Testis (tissue), 3 donors: ENCODE measurements around the gene FSD1. TPM values are rescaled to one million over a fixed set of nuclear protein-coding genes. Genes with fewer than 3 reads are reported as not detected.

Source experiments
- DNase-seq: peaks from one replicate; pipeline ENCODE4 v3.0.0-alpha.2; 2019
- H3K27ac ChIP-seq, 2 donors: fragments of 200-600 bp; sonication (generic); one replicate each; pipeline ENCODE4 v1.5.1; 2019
- H3K27me3 ChIP-seq: fragments of 200-600 bp; sonication (generic); one replicate; pipeline ENCODE4 v1.5.1; 2019
- H3K36me3 ChIP-seq: fragments of 200-600 bp; sonication (generic); one replicate; pipeline ENCODE4 v1.5.1; 2017; ENCODE audit warnings: low read depth; ENCODE audit errors: missing control alignments
- H3K4me1 ChIP-seq: fragments of 200-600 bp; sonication (generic); one replicate; pipeline ENCODE4 v1.5.1; 2019
- H3K4me3 ChIP-seq, 2 donors: fragments of 200-600 bp; sonication (generic); one replicate each; pipeline ENCODE4 v1.5.1; 2017 to 2019
- H3K9me3 ChIP-seq: fragments of 200-600 bp; sonication (generic); one replicate; pipeline ENCODE4 v1.5.1; 2017
- POLR2A ChIP-seq: fragments of 450-650 bp; IDR thresholded peaks from one replicate; pipeline ENCODE4 v1.6.1; 2017; ENCODE audit warnings: antibody characterized with exemption, mild to moderate bottlenecking, moderate library complexity
- WGBS, 2 donors: methylation state at CpG; one replicate each; pipeline ENCODE4 v1.1.5; 2018; 5-methylcytosine and 5-hydroxymethylcytosine counted together
- intact Hi-C: fragments of 100-400 bp; cut with DNase I; formaldehyde crosslinking; loops from one replicate; pipeline ENCODE4 v1.15.1; 2023; ENCODE audit warnings: low total_unique reads
- polyA plus RNA-seq: library from polyadenylated mRNA; stranded (reverse); fragments of 350-450 nt; fragmentation: Illumina TruSeq; extraction: RNeasy Lipid Tissue Mini Kit (QIAGEN cat#74804); gene quantifications from one replicate; pipeline ENCODE4 v1.2.3, GENCODE V29; 2014; ENCODE audit warnings: low read depth, low replicate concordance; ENCODE audit not compliant: insufficient read depth
- total RNA-seq, 2 donors: library from RNA; depleted of rRNA; stranded (reverse); fragments of >200 nt; gene quantifications; one replicate each; pipeline ENCODE4 v1.2.3, GENCODE V29; 2016
- TF ChIP-seq, protein P1 (sequence below), 3 experiments: fragments of 450-650 bp in 2 of 3; fragments of 200-600 bp in 1 of 3; sonication (generic) in 1 of 3; IDR thresholded peaks; one replicate each; pipeline ENCODE4 v1.5.1; 2016 to 2019; ENCODE audit warnings: antibody characterized with exemption in 3 of 3, mild to moderate bottlenecking in 2 of 3, moderate library complexity in 1 of 3

FSD1 gene
- total and polyA plus RNA-seq, 3 donors from 2014 or later = 18.2 to 24.9 (median 24.1) TPM

GRCh38 chr19:4318460-4318859 is 14.1 kb downstream of the FSD1 start:
- no peak for DNase-seq
- Histone ChIP-seq H3K27me3 (no peaks in the 10 kb centered on the region), H3K27ac (no peak overlapping the region), H3K9me3 (no peaks in the 10 kb centered on the region), H3K4me3 (no peak overlapping the region), H3K36me3 (no peaks in the 10 kb centered on the region), H3K4me1 (peaks cover 4% of the 10 kb centered on the region)
- 94 to 95% methylated on average over 7 of the region's 7 CpGs for WGBS, 2 donors
- TF ChIP-seq, protein P1, sequence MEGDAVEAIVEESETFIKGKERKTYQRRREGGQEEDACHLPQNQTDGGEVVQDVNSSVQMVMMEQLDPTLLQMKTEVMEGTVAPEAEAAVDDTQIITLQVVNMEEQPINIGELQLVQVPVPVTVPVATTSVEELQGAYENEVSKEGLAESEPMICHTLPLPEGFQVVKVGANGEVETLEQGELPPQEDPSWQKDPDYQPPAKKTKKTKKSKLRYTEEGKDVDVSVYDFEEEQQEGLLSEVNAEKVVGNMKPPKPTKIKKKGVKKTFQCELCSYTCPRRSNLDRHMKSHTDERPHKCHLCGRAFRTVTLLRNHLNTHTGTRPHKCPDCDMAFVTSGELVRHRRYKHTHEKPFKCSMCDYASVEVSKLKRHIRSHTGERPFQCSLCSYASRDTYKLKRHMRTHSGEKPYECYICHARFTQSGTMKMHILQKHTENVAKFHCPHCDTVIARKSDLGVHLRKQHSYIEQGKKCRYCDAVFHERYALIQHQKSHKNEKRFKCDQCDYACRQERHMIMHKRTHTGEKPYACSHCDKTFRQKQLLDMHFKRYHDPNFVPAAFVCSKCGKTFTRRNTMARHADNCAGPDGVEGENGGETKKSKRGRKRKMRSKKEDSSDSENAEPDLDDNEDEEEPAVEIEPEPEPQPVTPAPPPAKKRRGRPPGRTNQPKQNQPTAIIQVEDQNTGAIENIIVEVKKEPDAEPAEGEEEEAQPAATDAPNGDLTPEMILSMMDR (IDR thresholded peaks at IDR 0.05) = no peak
- TF ChIP-seq POLR2A = no peak
- intact Hi-C loops = no loop called here

DNA sequence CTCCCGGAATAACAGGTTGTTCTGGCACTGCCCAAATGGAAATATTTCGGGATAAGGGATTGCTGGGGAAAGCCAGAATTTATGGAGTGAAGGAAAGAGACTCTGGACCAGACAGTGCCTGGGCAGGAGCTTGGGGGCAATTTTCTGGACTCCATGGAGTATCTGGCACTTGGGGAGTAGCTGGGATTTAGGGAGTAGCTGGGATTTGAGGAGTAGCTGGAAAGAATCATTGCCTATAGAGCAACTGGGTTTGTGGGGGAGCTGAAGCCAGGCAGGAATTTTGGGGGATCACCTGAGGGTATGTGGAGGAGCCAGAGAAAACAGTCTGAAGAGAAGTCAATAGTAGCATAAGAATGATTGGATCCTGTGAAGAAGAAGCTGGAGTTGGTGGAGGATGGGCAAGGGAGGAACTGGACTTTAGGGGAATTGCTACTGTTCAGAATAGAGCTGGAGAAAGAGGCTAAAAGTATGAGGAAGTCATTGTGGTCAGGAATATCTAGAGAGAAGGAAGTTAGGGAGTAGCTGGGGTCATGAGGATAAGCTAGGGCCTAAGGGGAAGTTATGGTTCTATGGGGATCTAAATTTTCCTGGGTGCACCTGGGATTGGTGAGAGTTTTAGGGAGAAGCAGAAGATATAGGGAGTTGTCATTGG is 14.8 kb downstream of the FSD1 start:
- WGBS, 2 donors = 91 to 94% methylated on average over 2 of the region's 2 CpGs
- Histone ChIP-seq H3K4me1 (peaks cover 4% of the 10 kb centered on the region), H3K36me3 (no peaks in the 10 kb centered on the region), H3K27ac (no peak overlapping the region), H3K27me3 (no peaks in the 10 kb centered on the region), H3K4me3 (no peak overlapping the region), H3K9me3 (no peaks in the 10 kb centered on the region)
- no peak for TF ChIP-seq POLR2A
- TF ChIP-seq, protein P1 (IDR thresholded peaks at IDR 0.05) = no peak
- intact Hi-C loops = no loop called here
- DNase-seq = no peak

- no peak for DNase-seq
- WGBS, 2 donors = 92 to 97% methylated on average over 2 of the region's 2 CpGs
- Histone ChIP-seq H3K4me1 (no peaks in the 10 kb centered on the region), H3K36me3 (no peaks in the 10 kb centered on the region), H3K4me3 (no peak overlapping the region), H3K27ac (no peak overlapping the region), H3K27me3 (no peaks in the 10 kb centered on the region), H3K9me3 (no peaks in the 10 kb centered on the region)
- intact Hi-C loops = no loop called here
- TF ChIP-seq, protein P1 (IDR thresholded peaks at IDR 0.05) = no peak
- TF ChIP-seq POLR2A = no peak
Measured at GRCh38 chr19:4320419-4320818, 16.0 kb downstream of the FSD1 start.

GRCh38 chr19:4322942-4323665 is 18.7 kb downstream of the FSD1 start:
- Histone ChIP-seq H3K27ac (no peak overlapping the region), H3K27me3 (no peaks in the 10 kb centered on the region), H3K9me3 (no peaks in the 10 kb centered on the region), H3K36me3 (no peaks in the 10 kb centered on the region), H3K4me1 (no peaks in the 10 kb centered on the region), H3K4me3 (no peak overlapping the region)
- TF ChIP-seq POLR2A = no peak
- TF ChIP-seq, protein P1 (IDR thresholded peaks at IDR 0.05) = no peak
- 64 to 66% methylated on average over 8 to 36 of the region's 37 CpGs for WGBS, 2 donors
- DNase-seq = no peak
- intact Hi-C loops = no loop called here
